ENCODE results near the gene MYO1C.

Gene MYO1C

GRCh38 chr17:1470755-1471462 is 21.6 kb downstream of the MYO1C start:
- no peak for TF ChIP-seq TCF4 (CRISPR knock-in tag; IDR thresholded peaks at IDR 0.05; ENCODE audit: borderline replicate concordance)
- no peak for TF ChIP-seq PPARA (CRISPR knock-in tag; IDR thresholded peaks at IDR 0.05; ENCODE audit: borderline replicate concordance)
- TF ChIP-seq ARNTL (CRISPR knock-in tag; IDR thresholded peaks at IDR 0.05; ENCODE audit: borderline replicate concordance, low read depth): no peak
- no peak for TF ChIP-seq SNAI2 (CRISPR knock-in tag; IDR thresholded peaks at IDR 0.05)
- TF ChIP-seq ZNF565 (CRISPR knock-in tag; conservative IDR thresholded peaks at IDR 0.05; ENCODE audit: low read depth): no peak
- no peak for TF ChIP-seq ESRRG (CRISPR knock-in tag; IDR thresholded peaks at IDR 0.05)
- TF ChIP-seq ZNF70 (CRISPR knock-in tag; IDR thresholded peaks at IDR 0.05): no peak
- no peak for TF ChIP-seq POU6F1 (CRISPR knock-in tag; IDR thresholded peaks at IDR 0.05; ENCODE audit: borderline replicate concordance, low read depth)
- TF ChIP-seq BACH2 (CRISPR knock-in tag; IDR thresholded peaks at IDR 0.05; ENCODE audit: borderline replicate concordance): no peak
- TF ChIP-seq TSHZ2 (CRISPR knock-in tag; IDR thresholded peaks at IDR 0.05): no peak
- no peak for TF ChIP-seq ISL1 (CRISPR knock-in tag; IDR thresholded peaks at IDR 0.05)
- TF ChIP-seq OSR1 (CRISPR knock-in tag; IDR thresholded peaks at IDR 0.05): no peak
- no peak for TF ChIP-seq RARB (CRISPR knock-in tag; IDR thresholded peaks at IDR 0.05)
- no peak for ATAC-seq

GRCh38 chr17:1470071-1470754 is 22.3 kb downstream of the MYO1C start:
- ATAC-seq: no peak
- TF ChIP-seq ZNF8 (CRISPR knock-in tag; IDR thresholded peaks at IDR 0.05): no peak
- TF ChIP-seq POU6F1 (CRISPR knock-in tag; IDR thresholded peaks at IDR 0.05; ENCODE audit: borderline replicate concordance, low read depth): no peak
- TF ChIP-seq GLIS3 (CRISPR knock-in tag; IDR thresholded peaks at IDR 0.05): no peak
- no peak for TF ChIP-seq ZC3H10 (CRISPR knock-in tag; IDR thresholded peaks at IDR 0.05)
- TF ChIP-seq, protein P1, sequence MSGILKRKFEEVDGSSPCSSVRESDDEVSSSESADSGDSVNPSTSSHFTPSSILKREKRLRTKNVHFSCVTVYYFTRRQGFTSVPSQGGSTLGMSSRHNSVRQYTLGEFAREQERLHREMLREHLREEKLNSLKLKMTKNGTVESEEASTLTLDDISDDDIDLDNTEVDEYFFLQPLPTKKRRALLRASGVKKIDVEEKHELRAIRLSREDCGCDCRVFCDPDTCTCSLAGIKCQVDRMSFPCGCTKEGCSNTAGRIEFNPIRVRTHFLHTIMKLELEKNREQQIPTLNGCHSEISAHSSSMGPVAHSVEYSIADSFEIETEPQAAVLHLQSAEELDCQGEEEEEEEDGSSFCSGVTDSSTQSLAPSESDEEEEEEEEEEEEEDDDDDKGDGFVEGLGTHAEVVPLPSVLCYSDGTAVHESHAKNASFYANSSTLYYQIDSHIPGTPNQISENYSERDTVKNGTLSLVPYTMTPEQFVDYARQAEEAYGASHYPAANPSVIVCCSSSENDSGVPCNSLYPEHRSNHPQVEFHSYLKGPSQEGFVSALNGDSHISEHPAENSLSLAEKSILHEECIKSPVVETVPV (CRISPR knock-in tag; IDR thresholded peaks at IDR 0.05): no peak
- TF ChIP-seq OSR1 (CRISPR knock-in tag; IDR thresholded peaks at IDR 0.05): no peak
- TF ChIP-seq PPARA (CRISPR knock-in tag; IDR thresholded peaks at IDR 0.05; ENCODE audit: borderline replicate concordance): no peak
- TF ChIP-seq TSHZ2 (CRISPR knock-in tag; IDR thresholded peaks at IDR 0.05): no peak
- no peak for TF ChIP-seq ISL1 (CRISPR knock-in tag; IDR thresholded peaks at IDR 0.05)
- no peak for TF ChIP-seq ARNTL (CRISPR knock-in tag; IDR thresholded peaks at IDR 0.05; ENCODE audit: borderline replicate concordance, low read depth)
- no peak for TF ChIP-seq BACH2 (CRISPR knock-in tag; IDR thresholded peaks at IDR 0.05; ENCODE audit: borderline replicate concordance)
- TF ChIP-seq PATZ1 (CRISPR knock-in tag; IDR thresholded peaks at IDR 0.05; ENCODE audit: borderline replicate concordance): no peak
- no peak for TF ChIP-seq ZFP3 (CRISPR knock-in tag; IDR thresholded peaks at IDR 0.05)

All from SK-N-SH treated with all-trans-retinoic acid at 6 μM for 48 hours (cell line).